ENCODE results near the gene ATP8A2. TPM values are rescaled to one million over a fixed set of nuclear protein-coding genes. Genes with fewer than 3 reads are reported as not detected.
"Not testable (repeated sequence)": the region's sequence is repeated elsewhere in the genome, so short reads cannot be mapped to it uniquely, and the experiment has no call there.

Gene ATP8A2
- total RNA-seq, result 1 to 10 TPM; 1.6 to 1.7 TPM

DNA sequence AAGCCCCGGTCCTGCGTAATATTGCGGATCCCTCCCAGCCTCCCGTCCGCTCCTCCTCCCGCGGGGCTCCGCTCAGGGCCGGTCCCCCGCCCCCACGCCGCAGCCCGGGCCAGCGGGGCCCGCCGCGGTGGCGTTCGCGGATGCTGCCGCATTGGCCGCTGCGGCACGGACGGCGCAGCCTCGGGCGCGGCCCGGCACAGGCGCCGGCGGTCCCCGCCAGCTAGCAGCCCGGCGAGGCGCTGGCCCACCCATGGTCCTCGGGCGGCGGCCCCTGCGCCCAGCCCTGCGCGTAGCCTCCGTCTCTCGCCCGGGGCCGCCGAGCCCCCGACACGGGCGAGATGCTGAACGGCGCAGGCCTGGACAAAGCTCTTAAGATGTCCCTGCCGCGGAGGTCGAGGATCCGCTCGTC lies at the start of gene ATP8A2:
TSS of gene ATP8A2 (plus strand) at position 100 of the 409 bp plus-strand sequence. CDS start at position 339, 239 bp downstream.
- Mint-ChIP-seq H3K4me3 (peak within 1 kb of the TSS; percentile 70), H3K9me3 (no peaks in the 10 kb centered on the region), H3K27ac (no peak within 1 kb of the TSS), H3K27me3 (peaks cover 81% of the 10 kb centered on the region), H3K4me1 (peaks cover 9% of the 10 kb centered on the region), H3K36me3 (no peaks in the 10 kb centered on the region)
- peak; percentile 8 for DNase-seq

DNA sequence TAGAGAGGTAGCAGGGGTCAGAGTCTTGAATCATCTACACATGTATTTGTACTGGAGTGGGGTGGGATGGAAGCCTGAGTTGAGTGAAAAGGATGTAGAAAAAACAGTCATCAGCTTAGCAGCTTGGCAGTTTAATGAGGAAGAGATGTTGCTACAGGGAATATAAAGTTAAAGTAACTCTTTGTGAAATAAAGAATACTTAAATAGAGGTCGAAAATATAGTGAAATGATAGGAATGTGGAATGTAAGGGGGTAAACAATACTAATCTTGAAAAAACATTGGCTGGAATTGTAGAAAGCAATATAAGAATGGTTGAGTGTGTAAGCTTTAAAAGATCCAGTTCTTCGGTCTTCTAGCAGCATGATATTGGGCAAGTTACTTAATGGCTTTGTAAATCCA lies 47.7 kb upstream of the ATP8A2 start:
- Mint-ChIP-seq H3K27me3 (no peaks in the 10 kb centered on the region), H3K4me1 (no peaks in the 10 kb centered on the region), H3K4me3 (no peak overlapping the region), H3K36me3 (peaks cover 18% of the 10 kb centered on the region), H3K9me3 (no peaks in the 10 kb centered on the region), H3K27ac (no peak overlapping the region)
- no peak for DNase-seq

DNA sequence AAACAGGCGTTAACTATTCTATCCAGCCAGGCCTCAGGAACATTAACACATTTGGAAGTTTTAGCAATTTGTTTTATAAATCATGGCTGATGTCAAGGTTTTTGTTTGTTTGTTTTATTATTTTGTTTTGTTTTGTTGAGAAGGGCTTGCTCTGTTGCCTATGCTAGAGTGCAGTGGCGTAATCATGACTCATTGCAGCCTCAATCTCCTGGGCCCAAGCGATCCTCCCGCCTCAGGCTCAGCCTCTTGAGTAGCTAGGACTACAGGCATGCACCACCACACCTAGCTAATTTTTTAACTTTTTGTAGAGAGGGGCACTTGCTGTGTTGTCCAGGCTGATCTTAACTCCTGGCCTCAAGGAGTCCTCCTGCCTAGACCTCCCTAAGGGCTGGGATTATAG lies 42.1 kb upstream of the ATP8A2 start:
- H3K27ac Mint-ChIP-seq, result no peak overlapping the region
- H3K4me3 Mint-ChIP-seq, result no peak overlapping the region
- peaks cover 22% of the 10 kb centered on the region for H3K36me3 Mint-ChIP-seq

DNA sequence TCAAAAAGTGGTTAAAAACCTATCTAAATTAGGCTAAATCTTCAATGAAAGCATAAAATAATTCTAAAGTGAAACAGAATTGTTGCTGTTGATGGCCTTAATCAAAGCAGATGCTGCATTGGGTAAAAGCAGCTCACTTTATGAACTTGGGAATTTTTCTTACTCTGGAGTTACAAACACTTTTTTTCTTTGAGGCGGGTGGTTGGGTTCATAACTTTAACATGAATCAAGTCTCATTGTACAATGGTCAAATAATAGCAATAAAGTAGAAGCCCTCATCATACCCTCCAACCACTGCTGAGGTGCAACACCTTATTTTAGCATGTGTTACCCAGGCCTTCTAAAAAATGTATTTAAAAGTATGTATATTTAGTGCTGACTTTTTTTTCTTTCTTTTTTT lies 41.2 kb upstream of the ATP8A2 start:
- H3K4me3 Mint-ChIP-seq, result no peak overlapping the region
- H3K9me3 Mint-ChIP-seq, result no peaks in the 10 kb centered on the region
- H3K27ac Mint-ChIP-seq, result no peak overlapping the region
- peaks cover 20% of the 10 kb centered on the region for H3K36me3 Mint-ChIP-seq
- no peaks in the 10 kb centered on the region for H3K27me3 Mint-ChIP-seq
- no peak for DNase-seq
- H3K4me1 Mint-ChIP-seq, result peaks cover 2% of the 10 kb centered on the region

More for the DNA sequence above, 42.1 kb upstream of the ATP8A2 start:
- no peaks in the 10 kb centered on the region for H3K9me3 Mint-ChIP-seq
- DNase-seq, result no peak
- H3K4me1 Mint-ChIP-seq, result no peaks in the 10 kb centered on the region
- H3K27me3 Mint-ChIP-seq, result no peaks in the 10 kb centered on the region

DNA sequence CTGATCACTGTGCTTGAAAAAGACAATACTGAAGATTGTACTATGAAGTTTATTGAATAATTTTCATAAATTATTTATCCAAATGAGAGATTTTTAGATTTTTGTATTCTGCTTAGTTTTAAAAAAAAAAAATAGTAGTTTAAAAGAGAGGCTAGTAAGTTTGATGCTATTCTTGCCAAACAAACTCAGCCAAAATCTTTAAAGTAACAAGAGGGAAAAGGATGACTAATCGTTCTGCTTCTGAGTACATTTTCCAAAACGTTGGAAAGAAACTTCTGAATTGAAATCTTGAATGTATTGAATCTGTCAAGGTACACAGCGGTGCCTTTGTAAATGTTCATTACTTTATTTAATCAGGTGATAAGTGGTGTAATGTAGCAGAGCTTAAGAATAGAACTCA lies 35.9 kb upstream of the ATP8A2 start:
- Mint-ChIP-seq H3K4me3 (no peak overlapping the region), H3K27me3 (no peaks in the 10 kb centered on the region), H3K4me1 (peaks cover 2% of the 10 kb centered on the region), H3K36me3 (peaks cover 9% of the 10 kb centered on the region), H3K27ac (no peak overlapping the region), H3K9me3 (no peaks in the 10 kb centered on the region)
- no peak for DNase-seq

DNA sequence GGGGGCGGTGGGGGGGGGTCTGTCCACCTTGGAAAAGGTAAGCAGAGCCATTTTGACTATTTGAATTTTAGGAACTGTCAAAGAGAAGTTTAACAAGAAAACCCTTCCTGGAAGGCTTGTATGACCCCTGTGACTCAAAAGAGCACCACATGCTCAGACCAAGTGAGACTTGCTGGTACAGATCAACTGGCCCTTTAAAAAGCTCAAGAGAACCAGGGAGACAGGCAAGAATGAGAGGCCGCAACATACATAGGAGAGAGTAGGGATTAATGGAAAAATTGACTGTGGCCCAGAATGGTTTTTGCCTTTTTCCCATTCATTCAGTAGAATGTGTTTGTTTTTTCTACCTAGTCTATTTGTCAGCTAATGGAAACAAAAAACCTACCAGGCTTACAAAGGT lies 26.2 kb upstream of the ATP8A2 start:
- H3K4me1 Mint-ChIP-seq, result no peaks in the 10 kb centered on the region
- peaks cover 20% of the 10 kb centered on the region for H3K36me3 Mint-ChIP-seq
- H3K27ac Mint-ChIP-seq, result no peak overlapping the region
- H3K27me3 Mint-ChIP-seq, result no peaks in the 10 kb centered on the region
- no peaks in the 10 kb centered on the region for H3K9me3 Mint-ChIP-seq
- no peak overlapping the region for H3K4me3 Mint-ChIP-seq
- no peak for DNase-seq

DNA sequence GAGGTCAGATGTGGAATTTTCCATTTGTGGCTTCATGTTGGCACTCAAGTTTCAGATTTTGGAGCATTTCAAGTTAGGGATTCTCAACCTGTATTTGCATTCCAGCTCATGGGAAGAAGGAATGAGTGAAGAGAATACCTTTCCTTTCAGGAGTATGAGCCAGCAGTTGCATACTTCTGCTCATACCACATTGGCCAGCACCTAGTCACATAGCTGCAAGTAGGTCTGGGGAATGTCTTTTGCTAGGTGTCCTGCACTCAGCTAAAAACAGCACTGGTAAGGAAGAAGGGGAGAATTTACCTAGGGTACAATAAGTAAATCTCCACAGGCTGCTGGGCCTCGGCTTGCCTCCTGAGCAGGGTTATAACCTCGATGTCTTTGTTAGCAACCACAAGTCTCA lies 24.6 kb upstream of the ATP8A2 start:
- Mint-ChIP-seq H3K27ac (no peak overlapping the region), H3K27me3 (no peaks in the 10 kb centered on the region), H3K9me3 (no peaks in the 10 kb centered on the region), H3K4me3 (no peak overlapping the region), H3K36me3 (peaks cover 18% of the 10 kb centered on the region), H3K4me1 (no peaks in the 10 kb centered on the region)
- no peak for DNase-seq

DNA sequence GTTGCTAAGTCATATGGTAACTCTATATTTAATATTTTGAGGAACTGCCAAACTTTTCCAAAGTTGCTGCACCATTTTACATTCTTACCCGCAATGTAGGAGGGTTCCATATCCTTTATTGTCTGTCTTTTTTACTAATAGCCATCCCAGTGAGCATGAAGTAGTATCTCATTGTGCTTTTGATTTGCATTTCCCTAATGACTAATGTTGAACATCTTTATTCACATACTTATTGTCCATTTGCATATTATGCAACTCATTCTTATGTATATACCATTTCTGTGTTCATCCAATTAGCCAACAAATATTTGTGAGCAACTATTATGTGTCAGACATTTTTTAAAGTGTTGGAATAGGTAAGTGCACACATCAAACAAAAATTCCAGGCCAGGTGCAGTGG lies 20.4 kb upstream of the ATP8A2 start:
- Mint-ChIP-seq H3K27me3 (peaks cover 6% of the 10 kb centered on the region), H3K4me1 (no peaks in the 10 kb centered on the region), H3K27ac (no peak overlapping the region), H3K9me3 (no peaks in the 10 kb centered on the region), H3K4me3 (no peak overlapping the region), H3K36me3 (no peaks in the 10 kb centered on the region)
- DNase-seq, result no peak

DNA sequence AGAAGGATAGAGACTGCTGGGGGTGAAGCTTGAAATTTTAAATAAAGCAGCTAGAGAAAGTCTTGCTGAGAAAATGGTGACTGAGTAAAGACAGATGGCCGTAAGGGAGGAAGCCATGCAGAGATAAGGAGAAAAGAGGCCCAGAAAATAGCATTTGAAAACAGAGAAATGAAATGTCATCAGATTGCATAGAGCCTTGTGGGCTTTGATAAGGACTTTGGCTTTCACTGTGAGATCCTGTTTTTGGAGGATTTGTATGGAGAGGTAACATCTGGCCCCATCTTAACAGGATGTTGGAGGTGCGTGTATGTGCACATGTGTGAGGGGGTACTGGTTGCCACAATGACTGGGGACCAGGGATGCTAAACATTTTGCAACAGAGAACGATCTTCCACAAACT lies 19.5 kb upstream of the ATP8A2 start:
- no peak for DNase-seq
- H3K36me3 Mint-ChIP-seq, result no peaks in the 10 kb centered on the region
- no peaks in the 10 kb centered on the region for H3K9me3 Mint-ChIP-seq
- H3K27ac Mint-ChIP-seq, result no peak overlapping the region
- H3K27me3 Mint-ChIP-seq, result peaks cover 9% of the 10 kb centered on the region
- no peak overlapping the region for H3K4me3 Mint-ChIP-seq
- no peaks in the 10 kb centered on the region for H3K4me1 Mint-ChIP-seq

DNA sequence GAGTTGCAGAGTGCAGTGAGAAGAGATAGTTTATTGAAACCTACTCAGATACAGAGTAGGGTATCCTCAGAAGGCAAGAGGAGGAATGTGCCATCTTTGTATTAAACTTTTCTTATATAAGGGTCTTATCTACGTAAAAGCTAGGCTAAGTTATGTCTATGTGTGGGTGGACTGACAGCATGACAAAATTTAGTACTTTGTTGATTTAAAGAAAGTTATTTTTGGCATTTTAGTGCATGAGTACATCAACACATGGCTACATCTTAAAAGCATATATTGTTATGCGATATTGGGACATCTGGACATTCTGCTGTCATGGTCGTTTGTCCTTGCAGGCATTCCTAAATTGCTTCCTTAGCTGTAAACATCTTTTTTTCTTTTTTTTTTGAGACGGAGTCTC lies 19.0 kb upstream of the ATP8A2 start:
- H3K27ac Mint-ChIP-seq, result no peak overlapping the region
- H3K4me3 Mint-ChIP-seq, result no peak overlapping the region
- H3K36me3 Mint-ChIP-seq, result no peaks in the 10 kb centered on the region
- no peaks in the 10 kb centered on the region for H3K9me3 Mint-ChIP-seq
- H3K27me3 Mint-ChIP-seq, result peaks cover 13% of the 10 kb centered on the region
- DNase-seq, result no peak
- no peaks in the 10 kb centered on the region for H3K4me1 Mint-ChIP-seq

DNA sequence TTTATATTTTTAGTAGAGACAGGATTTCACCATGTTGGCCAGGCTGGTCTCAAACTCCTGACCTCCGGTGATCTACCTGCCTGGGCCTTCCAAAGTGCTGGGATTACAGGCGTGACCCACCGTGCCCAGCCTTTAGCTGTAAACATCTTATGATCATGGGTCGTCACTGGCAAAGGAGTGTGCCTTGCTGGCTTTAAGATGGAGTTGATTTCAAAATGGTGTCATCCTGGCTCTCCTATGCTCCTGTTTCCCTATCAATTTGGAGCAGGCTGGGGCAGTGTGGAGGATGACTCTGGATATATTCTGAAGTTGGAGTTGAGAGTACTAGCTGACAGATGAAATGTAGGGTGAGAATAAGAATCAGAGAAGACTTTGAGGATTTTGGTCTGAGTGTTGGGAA lies 18.4 kb upstream of the ATP8A2 start:
- H3K27me3 Mint-ChIP-seq, result peaks cover 18% of the 10 kb centered on the region
- H3K36me3 Mint-ChIP-seq, result no peaks in the 10 kb centered on the region
- H3K9me3 Mint-ChIP-seq, result no peaks in the 10 kb centered on the region
- DNase-seq, result no peak
- H3K27ac Mint-ChIP-seq, result no peak overlapping the region
- no peaks in the 10 kb centered on the region for H3K4me1 Mint-ChIP-seq
- H3K4me3 Mint-ChIP-seq, result no peak overlapping the region

DNA sequence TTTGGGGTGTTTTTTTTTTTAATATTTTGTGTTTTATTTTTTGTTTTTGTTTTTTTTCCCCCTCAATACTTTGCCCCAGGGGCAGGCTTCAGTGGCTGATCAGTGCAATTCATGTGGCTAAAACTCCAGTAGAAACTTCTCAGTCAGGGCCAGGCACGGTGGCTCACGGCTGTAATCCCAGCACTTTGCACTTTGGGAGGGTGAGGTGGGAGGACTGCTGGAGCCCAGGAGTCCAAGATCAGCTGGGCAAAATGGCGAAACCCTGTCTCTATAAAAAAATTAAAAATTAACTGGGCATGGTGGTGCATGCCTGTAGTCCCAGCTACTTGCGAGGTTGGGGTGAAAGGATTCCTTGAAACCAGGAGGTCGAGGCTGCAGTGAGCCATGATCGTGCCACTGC lies 17.4 kb upstream of the ATP8A2 start:
- H3K27ac Mint-ChIP-seq, result no peak overlapping the region
- no peaks in the 10 kb centered on the region for H3K9me3 Mint-ChIP-seq
- peaks cover 23% of the 10 kb centered on the region for H3K27me3 Mint-ChIP-seq
- H3K36me3 Mint-ChIP-seq, result no peaks in the 10 kb centered on the region
- DNase-seq, result no peak
- H3K4me3 Mint-ChIP-seq, result no peak overlapping the region
- no peaks in the 10 kb centered on the region for H3K4me1 Mint-ChIP-seq

DNA sequence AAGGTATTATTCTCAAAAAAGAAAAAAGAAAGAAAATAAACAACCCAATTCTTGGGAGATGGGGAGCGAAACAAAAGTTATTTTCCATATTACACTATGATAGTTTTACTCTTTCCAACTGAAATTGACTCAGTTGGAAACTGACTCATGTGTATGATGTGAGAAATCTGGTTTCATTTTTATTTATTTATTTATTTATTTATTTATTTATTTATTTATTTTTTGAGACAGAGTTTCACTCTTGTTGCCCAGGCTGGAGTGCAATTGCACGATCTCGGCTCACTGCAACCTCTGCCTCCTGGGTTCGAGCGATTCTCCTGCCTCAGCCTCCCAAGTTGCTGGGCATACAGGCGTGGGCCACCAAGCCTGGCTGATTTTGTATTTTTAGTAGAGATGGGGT lies 11.3 kb upstream of the ATP8A2 start:
- not testable (repeated sequence) for H3K27ac Mint-ChIP-seq, H3K9me3 Mint-ChIP-seq

DNA sequence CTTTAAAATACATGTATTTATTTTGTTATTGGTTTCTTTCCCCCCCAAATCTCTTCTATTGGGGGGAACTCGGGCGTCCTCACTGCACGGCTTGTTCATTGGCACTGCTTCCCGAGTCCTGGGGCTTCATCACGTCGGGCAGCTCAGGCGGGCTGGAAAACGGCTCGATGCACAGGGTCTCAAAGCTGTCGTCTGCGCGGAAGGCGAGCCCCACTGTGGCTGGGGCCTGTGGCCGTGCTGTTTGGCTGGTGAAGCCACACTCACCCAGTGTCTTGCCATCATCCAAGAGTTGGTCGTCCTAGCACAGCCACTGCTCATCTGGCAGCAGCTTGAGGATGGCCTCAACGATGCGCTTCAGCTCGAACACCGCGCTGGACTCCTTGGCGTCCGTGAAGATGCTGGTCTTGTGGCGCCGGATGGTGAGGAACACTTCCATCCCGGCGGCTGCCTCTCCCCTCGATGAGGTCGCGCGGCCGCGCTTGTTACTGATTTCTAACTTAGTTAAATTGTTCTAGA lies 6.0 kb upstream of the ATP8A2 start:
- H3K27me3 Mint-ChIP-seq, result peaks cover 45% of the 10 kb centered on the region
- H3K4me1 Mint-ChIP-seq, result no peaks in the 10 kb centered on the region
- no peak overlapping the region for H3K4me3 Mint-ChIP-seq
- no peak overlapping the region for H3K27ac Mint-ChIP-seq
- no peak for DNase-seq
- H3K36me3 Mint-ChIP-seq, result no peaks in the 10 kb centered on the region
- peaks cover 4% of the 10 kb centered on the region for H3K9me3 Mint-ChIP-seq

More for the DNA sequence above, 11.3 kb upstream of the ATP8A2 start:
- H3K27me3 Mint-ChIP-seq, result peaks cover 30% of the 10 kb centered on the region
- H3K36me3 Mint-ChIP-seq, H3K4me3 Mint-ChIP-seq, H3K4me1 Mint-ChIP-seq, DNase-seq: not testable (repeated sequence)

DNA sequence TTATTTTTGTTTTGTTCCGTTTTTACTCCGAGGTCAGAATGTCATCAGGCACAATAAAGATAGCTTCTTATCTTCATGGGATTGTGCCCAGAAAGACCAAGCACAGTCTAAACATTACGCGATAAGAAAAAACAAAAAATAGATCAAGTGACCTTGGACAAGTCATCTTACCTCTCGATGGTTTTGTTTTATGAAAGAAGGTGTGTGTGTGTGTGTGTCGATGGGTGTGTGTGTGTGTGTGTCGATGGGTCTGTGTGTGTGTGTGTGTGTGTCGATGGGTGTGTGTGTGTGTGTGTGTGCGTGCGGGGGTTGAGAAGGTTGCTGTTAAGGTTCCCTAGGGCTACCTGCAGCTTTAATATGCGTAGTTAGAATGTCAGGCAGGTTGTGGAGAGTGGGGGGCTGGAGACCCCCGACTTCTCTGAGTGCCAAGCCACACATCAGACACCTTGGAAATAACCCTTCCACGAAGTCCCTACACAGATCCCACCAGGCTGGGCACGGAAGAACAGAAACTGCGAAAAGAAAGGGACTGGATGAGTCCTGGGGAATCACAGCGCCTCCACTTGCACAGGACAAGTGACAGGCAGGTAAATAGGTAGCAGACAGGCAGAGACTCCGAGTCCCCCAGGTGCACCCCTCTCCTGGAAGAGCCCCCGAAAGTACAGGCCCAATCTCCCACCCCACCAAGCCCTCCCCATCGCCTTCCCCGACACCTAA lies 458 bp upstream of the ATP8A2 start:
- peak overlapping the region; percentile 70 for H3K4me3 Mint-ChIP-seq
- no peak for DNase-seq
- no peak overlapping the region for H3K27ac Mint-ChIP-seq
- peaks cover 81% of the 10 kb centered on the region for H3K27me3 Mint-ChIP-seq
- H3K4me1 Mint-ChIP-seq, result peaks cover 9% of the 10 kb centered on the region
- no peaks in the 10 kb centered on the region for H3K36me3 Mint-ChIP-seq
- no peaks in the 10 kb centered on the region for H3K9me3 Mint-ChIP-seq

Measured in activated naive CD8-positive, alpha-beta T cell treated with anti-CD3 and anti-CD28 coated beads for 36 hours (primary cell).